IMR-90 (cell line): Measurements from ENCODE around the gene NIPSNAP2. TPM values are rescaled to one million over a fixed set of nuclear protein-coding genes. Genes with fewer than 3 reads are reported as not detected.

Experiments used
- ATAC-seq: fragments of 200-7000 bp; cut with Tn5 transposase; 2 replicates; pipeline ENCODE4 v1.9.1; 2020; ENCODE audit warnings: low read depth, mild to moderate bottlenecking, moderate library complexity
- BruUV-seq: library from RNA; stranded (reverse); fragments of 400-500 nt; replicated peaks from 2 replicates; lab custom pipeline; 2021; lab: Mats Ljungman, UMichigan
- CTCF ChIA-PET: fragments of 300-600 bp; formaldehyde crosslinking; extraction: SDS; loops from one replicate; lab custom pipeline; 2021; ENCODE audit warnings: antibody characterized with exemption; lab: Yijun Ruan, JAX
- POLR2A ChIA-PET: fragments of 300-600 bp; sonication (Branson Sonifier 250); formaldehyde crosslinking; loops from one replicate; lab custom pipeline; 2022; ENCODE audit warnings: antibody characterized with exemption; ENCODE audit not compliant: unreplicated experiment; lab: Charles Lee
- DNase-seq: peaks from one replicate; pipeline ENCODE4 v3.0.0; 2013
- H2AFZ ChIP-seq: replicated peaks from 2 replicates; pipeline ENCODE3; 2013; ENCODE audit warnings: low read length, mild to moderate bottlenecking; ENCODE audit not compliant: poor library complexity
- H2AK5ac ChIP-seq: 2 replicates; pipeline ENCODE4 v1.6.1; 2013; ENCODE audit warnings: low read depth, low read length, inconsistent platforms
- H2AK9ac ChIP-seq: replicated peaks from 2 replicates; pipeline ENCODE3; 2013; ENCODE audit warnings: mild to moderate bottlenecking, low read depth, low read length, moderate library complexity; ENCODE audit not compliant: poor library complexity
- H2BK120ac ChIP-seq: 2 replicates; pipeline ENCODE4 v1.6.1; 2013; ENCODE audit warnings: low read depth, low read length, inconsistent platforms
- H2BK15ac ChIP-seq: 3 replicates; pipeline ENCODE4 v1.6.1; 2013; ENCODE audit warnings: low read depth, low read length, inconsistent platforms
- H2BK20ac ChIP-seq: 2 replicates; pipeline ENCODE4 v1.6.1; 2013; ENCODE audit warnings: low read depth, mild to moderate bottlenecking, inconsistent platforms, low read length, moderate library complexity
- H2BK5ac ChIP-seq: 2 replicates; pipeline ENCODE4 v1.6.1; 2013; ENCODE audit warnings: mild to moderate bottlenecking, low read depth, low read length, inconsistent platforms; ENCODE audit not compliant: poor library complexity, severe bottlenecking
- H3K14ac ChIP-seq: replicated peaks from 2 replicates; pipeline ENCODE4 v1.6.1; 2013; ENCODE audit warnings: low read depth, low read length, inconsistent platforms
- H3K18ac ChIP-seq: 2 replicates; pipeline ENCODE4 v1.6.1; 2013; ENCODE audit warnings: low read depth, low read length, control low read depth
- H3K23ac ChIP-seq: 2 replicates; pipeline ENCODE4 v1.6.1; 2013; ENCODE audit warnings: low read depth, low read length, inconsistent platforms
- H3K27ac ChIP-seq: 2 replicates; pipeline ENCODE4 v1.5.1; 2013; ENCODE audit warnings: mild to moderate bottlenecking, control low read depth, low read length; ENCODE audit not compliant: insufficient read depth
- H3K27me3 ChIP-seq: 2 replicates; pipeline ENCODE4 v1.6.1; 2013; ENCODE audit warnings: low read length; ENCODE audit not compliant: control insufficient read depth, insufficient read depth
- H3K36me3 ChIP-seq: 2 replicates; pipeline ENCODE4 v1.6.1; 2013; ENCODE audit warnings: low read length, mixed read lengths; ENCODE audit not compliant: control insufficient read depth, insufficient read depth
- H3K4ac ChIP-seq: 2 replicates; pipeline ENCODE4 v1.6.1; 2013; ENCODE audit warnings: low read depth, low read length, inconsistent platforms
- H3K4me1 ChIP-seq: 2 replicates; pipeline ENCODE4 v1.6.1; 2013; ENCODE audit warnings: low read length, mixed read lengths; ENCODE audit not compliant: control insufficient read depth, insufficient read depth
- H3K4me2 ChIP-seq: 2 replicates; pipeline ENCODE4 v1.6.1; 2013; ENCODE audit warnings: low read depth, mild to moderate bottlenecking, control low read depth, low read length, moderate library complexity
- H3K4me3 ChIP-seq: 2 replicates; pipeline ENCODE4 v1.5.1; 2013; ENCODE audit warnings: low read depth, mild to moderate bottlenecking, control low read depth, low read length, moderate library complexity; ENCODE audit not compliant: insufficient read depth
- H3K56ac ChIP-seq: 2 replicates; pipeline ENCODE4 v1.6.1; 2013; ENCODE audit warnings: low read length, inconsistent platforms; ENCODE audit not compliant: insufficient read depth; ENCODE audit errors: extremely low read depth
- H3K79me1 ChIP-seq, 2 experiments: 2 replicates each; pipeline ENCODE4 v1.6.1; 2013; ENCODE audit warnings: low read length in 2 of 2, inconsistent platforms in 1 of 2, low read depth in 1 of 2
- H3K9ac ChIP-seq: 2 replicates; pipeline ENCODE4 v1.6.1; 2013; ENCODE audit warnings: low read depth, low read length, control low read depth
- H3K9me1 ChIP-seq: 2 replicates; pipeline ENCODE4 v1.6.1; 2013; ENCODE audit warnings: low read length, inconsistent platforms; ENCODE audit not compliant: insufficient read depth
- H3K9me3 ChIP-seq: 2 replicates; pipeline ENCODE4 v1.6.1; 2013; ENCODE audit warnings: low read length; ENCODE audit not compliant: control insufficient read depth, insufficient read depth
- H4K20me1 ChIP-seq: 2 replicates; pipeline ENCODE4 v1.6.1; 2013; ENCODE audit warnings: low read length, inconsistent platforms; ENCODE audit not compliant: insufficient read depth
- H4K5ac ChIP-seq: 2 replicates; pipeline ENCODE4 v1.6.1; 2013; ENCODE audit warnings: mild to moderate bottlenecking, low read depth, low read length, control low read depth
- H4K8ac ChIP-seq, 2 experiments: 2 replicates each; pipeline ENCODE4 v1.6.1; 2013; ENCODE audit warnings: low read depth in 2 of 2, low read length in 2 of 2, control low read depth in 1 of 2, inconsistent platforms in 1 of 2
- H4K91ac ChIP-seq: 2 replicates; pipeline ENCODE4 v1.6.1; 2013; ENCODE audit warnings: low read depth, low read length, inconsistent platforms; ENCODE audit not compliant: insufficient read depth
- BHLHE40 ChIP-seq: fragments of 150-350 bp; IDR thresholded peaks from 2 replicates; pipeline ENCODE4 v1.6.1; 2016; ENCODE audit warnings: mild to moderate bottlenecking, low read depth, low read length
- CEBPB ChIP-seq: IDR thresholded peaks from 2 replicates; pipeline ENCODE4 v1.6.1; 2012; ENCODE audit warnings: low read depth, low read length, improper control_type of control experiment
- CHD1 ChIP-seq: IDR thresholded peaks from 2 replicates; pipeline ENCODE4 v1.6.1; 2012; ENCODE audit warnings: low read depth, low read length, improper control_type of control experiment
- ELK1 ChIP-seq: fragments of 150-350 bp; IDR thresholded peaks from 2 replicates; pipeline ENCODE4 v1.6.1; 2016; ENCODE audit warnings: low read depth, mild to moderate bottlenecking, low read length, moderate library complexity, borderline replicate concordance
- FOS ChIP-seq: fragments of 150-350 bp; IDR thresholded peaks from 2 replicates; pipeline ENCODE4 v1.6.1; 2016; ENCODE audit warnings: low read depth, low read length
- MAFK ChIP-seq: IDR thresholded peaks from 2 replicates; pipeline ENCODE4 v1.6.1; 2012; ENCODE audit warnings: low read depth, low read length, improper control_type of control experiment
- MAZ ChIP-seq: IDR thresholded peaks from 2 replicates; pipeline ENCODE4 v1.6.1; 2012; ENCODE audit warnings: low read depth, mild to moderate bottlenecking, low read length, improper control_type of control experiment, moderate library complexity, borderline replicate concordance
- MXI1 ChIP-seq: IDR thresholded peaks from 2 replicates; pipeline ENCODE4 v1.6.1; 2012; ENCODE audit warnings: low read depth, mild to moderate bottlenecking, low read length, moderate library complexity, borderline replicate concordance
- NFE2L2 ChIP-seq: fragments of 150-350 bp; IDR thresholded peaks from 2 replicates; pipeline ENCODE4 v1.6.1; 2016; ENCODE audit warnings: low read depth, mild to moderate bottlenecking, low read length
- POLR2A ChIP-seq: IDR thresholded peaks from 2 replicates; pipeline ENCODE4 v1.6.1; 2012; ENCODE audit warnings: mild to moderate bottlenecking, low read depth, low read length
- RAD21 ChIP-seq: IDR thresholded peaks from 2 replicates; pipeline ENCODE4 v1.6.1; 2012; ENCODE audit warnings: low read length, improper control_type of control experiment
- RCOR1 ChIP-seq: IDR thresholded peaks from 2 replicates; pipeline ENCODE4 v1.6.1; 2012; ENCODE audit warnings: mild to moderate bottlenecking, low read length, improper control_type of control experiment; ENCODE audit not compliant: insufficient replicate concordance
- RFX5 ChIP-seq: IDR thresholded peaks from 2 replicates; pipeline ENCODE4 v1.8.0; 2012; ENCODE audit warnings: low read depth, mild to moderate bottlenecking, low read length, moderate library complexity
- SMC3 ChIP-seq: fragments of 150-350 bp; IDR thresholded peaks from 2 replicates; pipeline ENCODE4 v1.6.1; 2016; ENCODE audit warnings: low read depth, mild to moderate bottlenecking, antibody characterized with exemption, low read length, moderate library complexity
- USF2 ChIP-seq: fragments of 150-350 bp; IDR thresholded peaks from 2 replicates; pipeline ENCODE4 v1.6.1; 2017; ENCODE audit warnings: mild to moderate bottlenecking, antibody characterized with exemption, low read length, low read depth
- WGBS, 2 experiments: methylation state at CpG; one replicate each; pipeline versions ENCODE4 v1.1.5 to v1.1.7; 2013; ENCODE audit warnings: missing lambda C conversion rate in 2 of 2; ENCODE audit not compliant: insufficient read length in 1 of 2; ENCODE audit errors: extremely low coverage in 2 of 2; 5-methylcytosine and 5-hydroxymethylcytosine counted together
- dilution Hi-C: fragments of 300-500 bp; cut with HindIII; formaldehyde crosslinking; loops from one replicate; pipeline ENCODE4 v1.14.3; 2018; ENCODE audit warnings: low sequenced_read_pairs; ENCODE audit not compliant: unreplicated experiment
- in situ Hi-C: fragments of 300-500 bp; cut with MboI; formaldehyde crosslinking; loops from 3 replicates; pipeline ENCODE4 v1.14.3; 2019; ENCODE audit warnings: low sequenced_read_pairs, inconsistent platforms, mixed read lengths
- intact Hi-C: fragments of 100-400 bp; cut with micrococcal nuclease; formaldehyde crosslinking; loops from 2 replicates; pipeline ENCODE4 v1.10.0; 2022
- polyA plus RNA-seq, 3 experiments: library from polyadenylated mRNA; depleted of rRNA; stranded (reverse); fragments of >200 nt; gene quantifications; 2 replicates each; pipeline ENCODE4 v1.2.3, GENCODE V29; 2012; ENCODE audit warnings: low replicate concordance in 1 of 3
- total RNA-seq: library from RNA; depleted of rRNA; stranded (reverse); fragments of >200 nt; gene quantifications from 2 replicates; pipeline ENCODE4 v1.2.3, GENCODE V29; 2012

Gene NIPSNAP2
- total and polyA plus RNA-seq, 2 of the 4 experiments (the other 2 are of a cell fraction) = 33.7 to 42.8 TPM

GRCh38 chr7:55951637-55952351 lies 12.6 kb upstream of the NIPSNAP2 start, which contains the start of gene MRPS17:
TSS of gene MRPS17 (plus strand) at chr7:55951877. CDS start at chr7:55953196, 1,319 bp downstream.
- Histone ChIP-seq H3K23ac (no peak within 1 kb of the TSS), H2BK20ac (no peak within 1 kb of the TSS), H3K4me3 (peak within 1 kb of the TSS; percentile 70), H3K9ac (peak within 1 kb of the TSS; percentile 79), H3K27ac (peak within 1 kb of the TSS; percentile 10), H4K5ac (peak within 1 kb of the TSS; percentile 79), H3K4me1 (no peaks in the 10 kb centered on the region), H3K36me3 (peaks cover 8% of the 10 kb centered on the region), H2AK9ac (peak within 1 kb of the TSS; percentile 86), H2AFZ (peak within 1 kb of the TSS; percentile 94), H2BK5ac (no peak within 1 kb of the TSS), H3K79me1 (peaks cover 7 to 15% of the 10 kb centered on the region in 2 experiments; a peak in 3 of 4 replicates), H4K91ac (peak within 1 kb of the TSS; percentile 46; the same call in 1 of the 2 replicates), H2BK120ac (no peak within 1 kb of the TSS), H3K4me2 (peak within 1 kb of the TSS; percentile 89), H3K56ac (no peak within 1 kb of the TSS), H3K14ac (peak within 1 kb of the TSS; percentile 67), H3K9me3 (no peaks in the 10 kb centered on the region), H3K18ac (no peak within 1 kb of the TSS), H4K20me1 (no peaks in the 10 kb centered on the region), H4K8ac (peak within 1 kb of the TSS; percentile 90 to 92), H2AK5ac (no peak within 1 kb of the TSS; the same call in 1 of the 2 replicates), H2BK15ac (no peak within 1 kb of the TSS), H3K27me3 (no peaks in the 10 kb centered on the region), H3K4ac (peak within 1 kb of the TSS; percentile 41), H3K9me1 (no peaks in the 10 kb centered on the region)
- 0% methylated on average over 20 of the region's 53 CpGs; no CpG with 5 or more reads in 1 of the 2 experiments for WGBS, 2 experiments
- dilution Hi-C loops = no loop called here
- ChIA-PET CTCF (no interaction called here), POLR2A (no interaction called here)
- no TSS peak for BruUV-seq
- DNase-seq = peak; percentile 79
- intact Hi-C loops = loop anchor here (5.0 kb wide), 1 partner anchor 64 kb away; the partner anchor contains the start of gene ZNF713
- ATAC-seq = peak; percentile 100
- in situ Hi-C loops = loop anchor here (10.0 to 25.0 kb wide), 3 partner anchors 307 to 664 kb away; no protein-coding TSS in a partner anchor
- TF ChIP-seq SMC3 (no peak), CEBPB (peak; percentile 11; the same call in 1 of the 2 replicates), ELK1 (no peak), MAZ (peak; percentile 83; the same call in 1 of the 2 replicates), RFX5 (no peak), RAD21 (no peak), USF2 (no peak), RCOR1 (no peak), NFE2L2 (no peak), BHLHE40 (peak; percentile 35; the same call in 1 of the 2 replicates), POLR2A (peak; percentile 56), CHD1 (no peak), MAFK (no peak), FOS (no peak), MXI1 (peak; percentile 92; the same call in 1 of the 2 replicates)
